CD4-positive, alpha-beta T cell treated with Interleukin-15 for 4 hours (primary cell): ENCODE measurements around the gene AKT3.

Source experiments
- DNase-seq: peaks from one replicate; pipeline ENCODE4 v3.0.0-alpha.2; 2020; ENCODE audit warnings: low spot score

Gene AKT3

DNA sequence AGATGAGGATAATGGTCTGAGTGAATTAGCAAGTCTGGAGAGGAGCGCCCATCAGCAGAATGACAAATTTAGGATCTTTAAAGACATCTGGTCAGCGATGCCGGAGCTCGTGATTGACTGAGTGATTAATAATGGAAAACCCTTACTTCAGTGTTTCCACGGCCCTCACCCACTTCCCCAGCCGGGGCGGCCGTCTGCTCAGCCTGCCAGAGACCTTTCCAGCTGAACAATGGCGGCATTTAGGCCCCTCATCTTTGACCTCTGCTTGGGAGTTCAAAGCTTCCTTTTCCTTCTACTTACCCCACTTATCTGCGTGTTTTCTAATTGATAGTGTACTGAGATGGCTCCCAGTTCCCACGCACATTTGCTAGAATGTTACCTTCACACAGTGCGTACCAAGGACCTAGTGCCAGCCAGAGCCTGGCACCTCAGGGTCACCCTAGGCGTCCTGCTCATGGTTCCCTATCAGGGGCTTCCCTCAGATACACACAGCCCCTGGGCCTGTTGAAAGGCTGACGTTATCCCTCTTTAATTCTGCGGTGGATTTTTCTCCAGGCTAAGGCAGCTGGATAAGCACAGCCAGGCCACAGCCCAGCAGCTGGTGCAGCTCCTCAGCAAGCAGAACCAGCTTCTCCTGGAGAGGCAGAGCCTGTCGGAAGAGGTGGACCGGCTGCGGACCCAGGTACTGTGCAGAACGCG, 361.4 kb downstream of the AKT3 start:
- DNase-seq = no peak

DNA sequence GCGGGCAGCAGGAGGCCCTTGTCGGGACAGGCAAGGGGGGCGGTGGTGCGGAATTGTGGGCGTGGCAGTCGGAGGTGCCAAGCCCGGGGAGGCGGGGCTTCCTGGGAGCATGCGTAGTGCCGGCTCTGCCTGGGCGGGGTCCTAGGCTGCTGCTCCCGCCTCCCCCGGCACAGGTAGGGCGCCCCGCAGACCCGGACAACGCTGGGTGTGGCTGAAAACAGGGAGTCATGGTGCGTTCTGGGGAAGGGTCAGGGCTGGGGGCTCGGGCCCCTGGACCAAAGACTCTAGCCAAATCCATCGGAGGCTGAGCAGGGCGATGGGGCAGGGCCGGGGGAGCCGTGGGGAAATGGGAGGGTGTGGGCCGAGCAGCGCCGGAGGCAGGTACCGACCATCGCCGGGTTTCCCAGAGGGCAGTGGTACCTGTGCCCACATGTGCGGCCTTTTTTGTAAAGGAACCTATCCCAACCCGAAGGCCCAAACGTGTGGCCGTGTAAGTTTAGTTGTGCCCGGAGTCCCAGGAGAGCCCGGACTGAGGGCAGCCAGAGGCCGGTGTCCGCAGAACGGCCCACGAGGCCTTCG, 362.3 kb downstream of the AKT3 start:
- no peak for DNase-seq

DNA sequence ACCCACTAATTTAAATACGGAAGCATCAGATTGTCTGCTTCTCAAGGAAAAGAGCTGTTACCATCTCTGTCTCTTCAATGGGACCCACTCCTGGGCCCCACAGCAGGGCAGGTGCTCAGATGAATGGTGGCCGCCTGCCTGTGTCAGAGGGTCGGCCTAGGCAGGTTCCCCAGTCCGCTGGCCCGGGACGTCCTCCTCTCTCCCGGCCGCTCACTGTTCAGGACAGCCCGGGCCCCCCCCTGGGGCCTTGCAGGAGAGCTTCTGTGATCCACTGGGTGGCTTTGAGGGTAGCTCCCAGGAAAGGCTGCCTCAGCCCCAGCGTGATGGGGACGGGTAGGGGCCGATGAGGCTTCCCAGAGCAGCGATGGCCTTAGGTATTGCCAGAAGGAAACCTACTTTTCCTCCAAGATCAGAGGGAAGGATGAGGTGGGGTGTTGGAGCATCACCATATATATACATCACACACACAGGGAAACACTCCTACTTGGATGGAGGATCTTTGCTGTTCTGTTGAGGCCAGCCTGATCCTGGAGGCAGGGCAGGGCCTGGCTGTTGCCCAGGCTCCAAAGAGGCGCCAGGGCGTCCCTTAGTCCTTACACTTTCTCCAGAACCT, 362.9 kb downstream of the AKT3 start:
- DNase-seq = no peak

DNA sequence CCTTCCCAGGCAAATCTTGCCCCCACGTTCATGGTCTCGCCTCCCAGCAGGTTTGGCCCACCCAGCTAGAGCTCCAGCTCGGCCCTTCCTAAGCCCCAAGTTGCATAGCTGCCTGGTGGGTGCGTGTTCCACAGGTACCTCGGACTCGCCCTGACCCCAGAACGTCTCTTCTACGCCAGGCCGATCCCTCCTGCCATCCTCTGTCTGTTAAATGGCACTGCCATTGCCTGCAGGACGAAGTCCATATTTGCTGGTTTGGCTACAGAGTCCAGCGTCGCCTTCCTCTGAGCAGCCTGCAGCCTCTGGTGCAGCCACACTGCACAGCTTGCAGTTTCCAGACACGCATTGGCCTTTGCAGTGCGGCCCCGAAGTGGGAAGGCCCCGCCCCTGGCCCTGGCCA, 366.1 kb downstream of the AKT3 start:
- DNase-seq = no peak

DNA sequence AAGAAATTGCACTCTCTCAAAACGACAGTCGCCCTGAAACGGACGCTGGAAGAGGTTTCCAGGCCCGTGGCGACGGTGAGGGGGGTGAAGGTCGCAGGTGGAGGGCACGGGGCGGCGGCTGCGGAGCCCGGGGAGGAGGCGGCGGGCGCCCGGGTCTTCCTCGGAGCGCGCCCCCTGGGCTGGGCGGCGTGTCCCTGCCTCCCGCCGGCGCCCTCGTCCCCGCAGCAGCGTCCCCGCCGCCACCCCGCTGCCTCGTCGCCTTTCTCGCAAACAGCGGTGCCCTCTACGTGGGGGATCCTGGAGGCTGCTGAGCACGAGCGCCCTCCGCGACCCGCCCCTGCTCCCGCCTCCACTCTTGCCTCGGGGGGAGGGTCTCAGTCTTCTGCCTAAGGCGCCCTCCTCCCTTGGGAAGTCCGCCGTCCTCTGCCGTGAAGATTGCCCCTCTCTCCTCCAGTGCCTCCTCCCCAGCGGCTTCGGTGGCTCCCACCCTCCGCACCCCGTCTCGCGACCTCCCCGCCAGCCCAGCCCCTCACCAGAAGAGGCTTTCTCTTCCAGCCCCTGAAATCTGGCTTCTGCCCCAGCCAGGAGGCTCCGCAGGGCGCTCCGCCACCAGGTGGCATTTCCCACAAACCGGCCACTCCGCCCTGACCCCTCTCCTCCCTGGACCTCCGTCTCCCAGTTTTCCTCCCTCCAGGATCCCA, 366.8 kb downstream of the AKT3 start:
- no peak for DNase-seq

DNA sequence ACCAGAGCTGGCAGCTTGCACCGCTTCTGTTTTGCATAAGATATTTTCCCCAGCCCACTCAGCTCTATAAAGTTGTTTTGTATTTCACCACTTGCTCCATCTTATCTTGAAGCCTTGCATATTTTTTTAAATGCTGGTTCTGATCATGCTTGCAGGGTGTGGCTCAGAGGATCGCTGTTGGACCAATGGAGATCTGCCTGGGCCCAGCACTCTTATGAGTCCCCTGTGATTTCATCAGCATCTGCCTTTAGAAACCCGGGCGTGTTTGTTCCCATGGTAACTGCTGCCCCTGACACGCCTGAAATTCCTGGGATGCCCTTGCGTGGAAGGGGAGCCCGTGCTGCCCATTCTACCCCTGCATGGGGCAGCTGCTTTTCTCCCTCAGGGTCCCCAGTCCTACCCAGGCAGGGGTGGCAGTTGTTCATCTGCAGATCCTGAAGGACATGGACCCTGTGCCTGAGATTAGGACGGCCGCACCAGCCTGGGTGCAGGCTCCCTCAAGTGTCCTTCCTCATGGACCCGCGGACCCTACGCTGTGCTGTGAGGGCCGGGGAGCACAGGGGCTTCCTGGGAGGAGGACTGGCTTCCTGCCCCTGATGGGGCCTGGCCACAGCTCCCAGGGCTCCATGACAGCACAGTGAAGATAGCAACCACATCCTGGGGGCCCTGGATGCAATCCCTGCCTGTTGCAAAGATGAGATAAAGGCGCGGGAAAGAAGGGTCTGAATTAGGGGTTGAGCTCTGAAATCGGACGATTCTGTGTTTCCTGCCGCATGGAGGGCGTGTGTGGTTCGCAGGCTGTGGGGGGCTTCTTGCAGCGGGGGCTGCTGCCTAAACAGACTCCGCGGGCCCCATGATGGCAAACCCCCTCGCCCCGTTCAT, 367.7 kb downstream of the AKT3 start:
- no peak for DNase-seq

DNA sequence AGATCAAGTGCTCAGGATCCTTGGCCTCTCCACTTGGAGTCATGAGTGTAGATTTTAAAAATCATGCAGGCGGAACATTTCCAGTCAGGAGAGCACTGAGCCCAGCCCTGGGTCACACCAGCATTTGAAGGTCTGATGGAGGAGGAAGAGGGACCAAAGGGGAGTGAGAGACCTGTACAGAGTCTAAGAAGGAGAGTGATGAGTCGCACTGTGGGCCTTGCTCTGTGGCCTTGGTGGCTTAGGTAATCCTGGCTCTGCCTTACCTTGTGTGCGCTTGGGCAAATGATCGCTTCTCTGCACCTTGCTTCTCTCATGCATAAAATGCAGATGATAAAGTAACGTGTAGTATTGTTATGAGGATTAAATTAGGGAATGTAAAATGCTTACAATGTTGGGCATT, 368.9 kb downstream of the AKT3 start:
- DNase-seq = no peak

DNA sequence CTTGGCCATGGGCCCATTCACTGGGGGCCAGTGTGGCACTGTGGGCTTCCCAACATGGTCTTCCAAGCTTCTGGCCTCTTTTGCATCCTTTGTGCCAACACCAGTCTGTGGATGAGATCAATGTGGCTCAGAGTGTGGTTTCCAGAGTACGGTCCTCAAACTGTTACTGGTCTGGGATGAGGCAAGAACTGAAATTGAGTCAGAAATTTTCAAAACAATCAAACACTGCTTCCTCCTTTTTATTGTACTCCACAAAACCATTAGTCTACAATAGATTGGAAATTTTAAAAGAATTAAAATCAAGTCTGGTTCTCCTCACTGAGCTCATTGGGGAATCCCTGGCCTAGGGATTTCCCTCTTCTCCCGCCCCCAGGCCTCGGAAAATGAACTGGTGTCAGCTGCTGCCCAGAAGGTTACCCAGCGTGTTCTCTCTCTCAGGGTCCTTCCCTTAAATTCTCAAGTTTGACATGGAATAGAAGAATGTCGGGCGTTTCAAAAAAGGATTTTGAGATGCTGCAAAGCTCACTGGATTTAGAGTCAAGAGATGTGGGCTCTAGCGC, 372.2 kb downstream of the AKT3 start:
- no peak for DNase-seq

DNA sequence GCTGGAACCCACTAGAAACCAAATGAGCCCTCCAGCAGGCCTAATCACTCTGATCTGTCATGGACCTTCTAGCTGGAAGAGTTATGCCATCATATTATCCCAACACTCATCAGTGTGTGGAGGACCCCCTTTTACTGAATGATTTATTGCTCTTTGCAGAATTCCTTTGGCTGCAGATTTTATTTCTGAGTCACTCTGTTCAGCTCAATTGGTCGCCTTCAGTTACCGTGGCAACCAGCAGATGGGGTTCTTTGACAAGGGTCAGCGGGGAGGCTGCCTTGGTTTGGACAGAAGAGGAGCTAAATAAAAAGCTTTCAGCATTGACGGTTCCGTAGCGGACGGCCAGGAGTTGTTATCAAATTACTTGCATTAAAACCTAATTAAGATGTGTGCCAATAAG, 374.1 kb downstream of the AKT3 start:
- peak; percentile 14 for DNase-seq

DNA sequence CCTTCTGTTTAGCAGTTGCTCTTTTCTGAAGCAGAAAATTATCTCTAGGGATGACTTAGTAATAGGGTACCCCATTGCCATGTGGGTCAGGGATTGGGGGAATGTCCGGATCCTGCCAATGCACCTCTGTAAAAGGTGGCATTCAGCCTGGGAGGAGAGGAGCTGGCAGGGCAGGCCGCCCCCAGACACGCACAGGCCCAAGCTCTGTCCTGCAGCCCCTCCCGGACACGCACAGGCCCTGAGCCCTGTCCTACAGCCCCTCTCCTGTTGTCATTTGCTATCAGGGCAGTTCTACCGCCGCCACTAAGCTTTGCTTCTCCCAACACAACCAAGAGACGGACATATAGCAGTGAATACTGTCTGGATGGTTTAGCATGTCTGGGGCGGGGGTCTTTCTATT, 375.1 kb downstream of the AKT3 start:
- no peak for DNase-seq

DNA sequence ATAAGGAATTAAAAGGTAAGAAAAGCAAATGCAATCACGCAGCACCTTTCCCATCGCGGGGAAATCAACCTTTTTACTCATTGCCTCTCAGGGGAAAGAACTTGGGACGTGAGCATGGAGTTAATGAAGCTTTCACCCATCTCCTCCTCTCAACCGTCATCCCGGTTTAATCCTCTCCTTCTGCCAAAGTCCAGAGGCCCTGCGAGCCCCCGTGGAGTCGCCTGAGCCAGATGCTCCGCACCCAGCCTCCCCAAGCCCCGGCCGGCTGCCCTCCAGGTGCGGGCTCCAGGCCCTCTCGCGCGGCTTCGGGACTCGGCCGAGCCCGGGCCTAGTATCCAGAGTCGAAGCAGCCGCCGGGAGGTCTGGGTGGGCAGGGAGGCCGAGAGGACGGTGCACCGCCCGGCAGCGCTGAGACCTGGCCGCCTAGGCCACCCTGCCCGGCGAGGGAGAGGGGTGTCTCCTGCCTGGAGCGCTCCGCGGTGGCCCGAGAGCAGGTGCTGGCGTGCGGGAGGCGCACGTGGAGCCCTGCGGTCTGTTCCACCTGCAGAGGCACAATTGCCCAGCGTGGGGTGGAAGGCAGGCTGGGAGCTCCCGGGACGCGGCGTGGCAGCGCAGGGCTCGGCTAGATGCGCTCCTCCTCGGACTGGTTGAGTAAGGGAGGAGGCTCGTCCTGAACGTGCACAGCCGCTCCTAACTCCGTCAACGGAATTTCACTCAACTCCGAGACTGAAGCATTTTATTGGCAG, 375.7 kb downstream of the AKT3 start:
- DNase-seq = no peak

DNA sequence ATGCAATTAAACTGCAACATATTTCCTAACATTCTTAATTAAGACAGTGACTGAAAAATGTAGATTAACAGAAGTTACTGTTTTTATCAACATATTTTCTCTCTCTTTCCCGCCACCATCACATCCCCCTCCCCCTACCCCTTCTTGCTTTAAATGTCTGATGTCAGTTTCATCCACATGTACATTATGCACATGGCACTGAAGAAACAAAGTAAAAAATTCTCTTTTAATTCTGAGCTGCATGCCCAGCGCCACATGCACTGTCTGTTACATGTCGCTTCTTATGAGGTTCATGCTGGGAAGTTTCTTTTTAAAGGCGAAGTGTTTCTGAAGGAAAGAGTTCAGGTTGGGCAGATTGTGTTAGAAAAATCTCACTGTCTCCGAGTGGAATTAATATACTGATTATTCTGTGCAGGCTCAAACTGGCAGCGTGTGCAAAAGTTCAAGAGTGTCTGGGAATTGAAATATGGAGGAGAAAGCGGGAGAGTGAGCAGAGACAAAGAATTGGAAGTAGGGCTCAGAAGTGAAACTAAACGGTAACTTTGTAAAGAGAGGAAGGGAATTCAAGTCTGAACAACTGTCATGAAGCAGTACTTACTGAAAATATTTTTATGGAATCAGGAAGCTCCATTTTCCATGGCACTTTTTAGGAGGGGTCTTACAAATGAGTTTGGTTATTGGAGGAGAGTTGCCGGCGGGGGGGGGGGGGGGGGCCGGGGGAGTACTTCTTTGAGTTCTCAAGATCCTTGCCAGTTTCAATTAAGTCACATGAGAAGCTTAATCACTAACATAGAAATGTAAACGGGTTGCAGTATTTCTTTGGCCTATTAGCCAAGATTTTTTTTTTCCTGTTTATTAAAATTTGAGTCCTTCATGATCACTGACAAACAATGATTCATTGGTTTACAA, 376.6 kb downstream of the AKT3 start:
- DNase-seq = no peak

DNA sequence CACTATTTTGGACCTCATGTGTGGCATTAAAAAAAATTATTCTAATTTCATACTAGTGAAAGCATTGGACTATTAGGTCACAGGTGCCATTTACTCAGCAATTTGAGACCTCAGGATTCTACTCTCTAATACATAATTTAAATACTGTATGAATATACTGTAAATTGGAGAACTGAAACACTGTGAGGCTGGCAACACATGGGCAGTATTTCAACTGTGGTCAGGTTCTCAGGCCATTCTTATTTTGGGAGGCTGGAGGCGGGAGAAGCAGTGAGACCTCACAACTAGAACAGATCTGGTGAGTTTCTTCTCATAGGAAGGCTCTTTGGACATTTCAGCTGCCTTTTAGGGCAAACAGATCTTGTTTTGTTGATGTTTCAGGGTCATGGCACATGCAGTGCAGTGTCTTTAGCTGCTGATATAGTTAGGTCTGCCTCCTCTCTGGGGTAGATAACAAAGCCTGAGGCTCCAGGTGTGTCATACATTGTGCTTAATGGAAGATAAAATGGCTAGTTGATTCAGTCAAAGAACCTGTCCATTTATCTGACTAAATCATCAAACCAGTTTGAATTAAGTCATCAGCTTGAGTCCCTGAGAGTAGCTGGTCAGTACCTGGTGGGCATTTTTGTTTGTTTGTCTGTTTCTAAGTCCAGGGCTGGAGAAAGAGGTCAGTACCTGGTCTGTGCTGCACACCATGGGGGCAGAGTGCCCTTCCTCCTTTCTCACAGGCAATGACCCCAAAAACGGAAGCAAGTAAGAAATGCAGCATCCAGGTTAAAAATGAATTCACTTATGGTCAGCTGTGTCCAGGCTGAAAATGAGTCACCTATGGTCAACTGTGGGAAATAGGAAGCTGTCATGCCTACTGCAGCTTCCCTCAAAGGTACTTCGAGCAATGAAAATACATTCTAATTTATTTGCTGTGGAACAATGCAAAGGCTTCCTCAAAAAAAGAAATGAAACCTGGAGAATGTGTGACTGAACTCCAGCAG, 378.0 kb downstream of the AKT3 start:
- DNase-seq = no peak

DNA sequence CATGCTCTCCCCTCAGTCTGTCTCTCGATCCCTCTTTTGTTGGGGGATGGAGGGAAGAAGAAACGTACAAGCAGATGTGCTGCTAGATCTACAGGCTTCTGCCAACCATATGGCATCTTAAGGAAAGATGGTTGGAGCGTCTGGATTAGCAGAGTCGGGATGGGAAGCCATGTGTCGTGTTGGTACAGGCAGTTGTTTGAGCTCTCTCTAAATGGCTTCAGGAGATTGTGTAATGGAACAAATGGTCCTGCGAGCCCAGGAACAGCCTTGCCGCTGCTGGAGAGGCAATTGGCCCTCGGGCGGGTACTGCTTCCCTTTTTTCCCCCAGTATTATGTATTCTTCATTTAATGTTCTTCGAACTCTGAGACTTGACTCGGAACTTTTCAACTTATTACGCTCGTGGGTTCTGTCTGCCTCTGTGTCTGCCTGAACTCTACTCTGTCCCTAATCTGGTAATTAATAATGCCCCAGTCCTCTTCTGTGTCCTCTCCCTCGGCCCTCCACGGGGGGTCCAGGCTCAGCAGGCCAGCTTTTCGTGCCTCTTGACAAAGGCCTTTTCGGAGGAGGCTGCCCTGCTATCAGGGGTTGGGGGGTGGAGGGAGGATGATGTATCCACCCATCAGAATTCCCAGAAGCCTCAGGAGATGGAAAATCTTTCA, 378.9 kb downstream of the AKT3 start:
- no peak for DNase-seq

DNA sequence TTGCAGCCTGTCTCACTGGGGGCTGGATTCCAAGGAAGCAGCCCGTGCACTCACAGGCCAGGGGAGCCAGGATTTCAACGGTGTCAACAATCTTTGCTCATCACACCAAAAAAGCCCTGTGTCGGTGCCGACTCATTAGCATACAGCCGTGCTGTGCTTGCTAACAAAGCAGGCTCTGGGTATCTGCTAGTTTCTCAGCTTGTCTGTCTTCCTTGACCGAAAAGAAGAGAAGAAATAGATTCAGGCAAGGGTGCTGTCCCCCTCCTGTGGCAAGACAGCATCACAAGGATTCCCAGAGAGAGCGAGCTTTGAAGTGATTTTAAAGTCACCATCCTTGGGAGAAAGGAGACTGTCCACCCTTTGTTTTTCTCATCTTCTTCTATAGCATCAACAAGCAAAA, 379.5 kb downstream of the AKT3 start:
- DNase-seq = no peak

DNA sequence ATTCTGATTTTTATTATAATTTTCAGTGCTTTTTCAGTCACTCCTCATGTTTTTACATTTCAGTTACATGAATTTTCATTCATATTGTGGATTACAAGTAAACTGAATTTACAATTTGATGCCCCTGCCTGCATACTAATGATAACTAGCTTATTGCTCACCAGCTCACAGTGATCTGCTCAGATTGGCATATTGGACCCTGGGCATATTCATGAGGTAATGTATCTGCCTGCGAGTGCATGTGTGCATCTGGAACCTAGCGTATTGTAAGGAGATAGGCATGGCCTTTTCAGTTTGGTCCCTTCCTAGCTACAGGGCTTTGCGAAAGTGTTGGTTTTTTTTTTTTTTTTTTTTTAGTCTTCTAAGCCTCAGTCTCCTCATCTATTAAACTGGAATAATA, 380.5 kb downstream of the AKT3 start:
- no peak for DNase-seq

DNA sequence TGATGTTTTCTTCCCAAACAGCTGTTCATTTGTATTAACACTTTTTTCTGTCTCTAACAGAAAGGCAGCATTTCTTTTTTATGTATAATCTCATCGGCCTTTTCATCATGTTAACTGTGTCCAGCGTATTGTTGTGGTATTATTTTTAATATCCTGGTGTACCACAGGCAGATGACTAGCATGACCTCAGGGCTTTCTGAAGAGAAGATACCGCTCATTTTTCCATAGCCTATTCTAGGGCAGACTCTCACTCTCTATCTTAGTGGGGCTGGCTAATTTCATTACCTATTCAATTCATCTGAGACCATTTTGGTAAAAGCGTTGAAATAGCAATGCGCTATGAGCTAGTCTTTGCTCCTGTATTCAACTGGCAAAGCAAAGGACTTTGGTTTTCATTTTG, 384.3 kb downstream of the AKT3 start:
- DNase-seq = no peak

DNA sequence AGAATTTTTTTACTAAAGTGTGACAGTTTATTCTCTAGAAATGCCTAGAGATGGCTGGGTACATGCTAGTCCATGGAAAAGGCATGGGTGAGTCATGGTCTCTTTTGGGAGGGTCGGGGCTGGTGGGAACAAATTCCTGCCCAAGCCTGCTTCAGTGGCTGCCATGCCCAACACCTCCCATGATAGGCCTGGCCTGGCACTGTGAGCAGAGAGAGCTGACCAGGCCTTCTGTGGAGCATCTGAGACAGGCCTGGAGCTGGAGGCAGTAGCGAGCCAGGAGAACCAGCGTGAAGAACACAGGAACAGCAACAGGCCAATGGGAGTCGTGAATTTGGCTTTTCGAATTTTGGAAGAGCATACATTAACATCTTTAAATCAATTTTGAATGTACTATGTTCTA, 385.0 kb downstream of the AKT3 start:
- DNase-seq = no peak
